Caco-2 (cell line): ENCODE measurements around the gene SEC61B. TPM values are rescaled to one million over a fixed set of nuclear protein-coding genes. Genes with fewer than 3 reads are reported as not detected.

Experiments used
- BruUV-seq: library from RNA; stranded (reverse); fragments of 400-500 nt; replicated peaks from 2 replicates; lab custom pipeline; 2021; lab: Mats Ljungman, UMichigan
- CTCF ChIA-PET: fragments of 300-600 bp; sonication (Branson Sonifier 250); formaldehyde crosslinking; loops from one replicate; lab custom pipeline; 2022; ENCODE audit warnings: antibody characterized with exemption; lab: Charles Lee
- POLR2A ChIA-PET: fragments of 300-600 bp; sonication (Branson Sonifier 250); formaldehyde crosslinking; loops from one replicate; lab custom pipeline; 2022; ENCODE audit warnings: antibody characterized with exemption; lab: Charles Lee
- DNase-seq, 2 experiments: peaks; one replicate each; pipeline versions ENCODE4 v3.0.0 to v3.0.0-alpha.2; 2020 to 2022
- H3K27me3 ChIP-seq: replicated peaks from 2 replicates; pipeline ENCODE4 v1.6.0; 2011; ENCODE audit warnings: low read length; ENCODE audit not compliant: control insufficient read depth, insufficient read depth
- H3K36me3 ChIP-seq: 2 replicates; pipeline ENCODE4 v1.5.1; 2011; ENCODE audit warnings: low read length; ENCODE audit not compliant: control insufficient read depth, insufficient read depth
- H3K4me1 ChIP-seq: fragments of 250-450 bp; sonication (Bioruptor Pico); 2 replicates; pipeline ENCODE4 v1.5.1; 2020; ENCODE audit warnings: mild to moderate bottlenecking
- H3K4me3 ChIP-seq: 2 replicates; pipeline ENCODE4 v1.5.1; 2011; ENCODE audit warnings: low read depth, mild to moderate bottlenecking, control low read depth, low read length
- H3K9me3 ChIP-seq: fragments of 250-450 bp; sonication (Bioruptor Pico); 2 replicates; pipeline ENCODE4 v1.5.1; 2020; ENCODE audit warnings: mild to moderate bottlenecking, moderate library complexity
- H3K27ac Mint-ChIP-seq: one replicate; pipeline ENCODE4 v1.8.0; 2022; ENCODE audit warnings: mixed read lengths; ENCODE audit not compliant: unreplicated experiment
- H3K27me3 Mint-ChIP-seq: one replicate; pipeline ENCODE4 v1.8.0; 2022; ENCODE audit warnings: mixed read lengths; ENCODE audit not compliant: insufficient read depth, unreplicated experiment
- H3K36me3 Mint-ChIP-seq: one replicate; pipeline ENCODE4 v1.8.0; 2022; ENCODE audit warnings: mild to moderate bottlenecking, mixed read lengths; ENCODE audit not compliant: insufficient read depth, unreplicated experiment
- H3K4me1 Mint-ChIP-seq: one replicate; pipeline ENCODE4 v1.8.0; 2022; ENCODE audit warnings: low read depth, mixed read lengths; ENCODE audit not compliant: unreplicated experiment
- H3K4me3 Mint-ChIP-seq: one replicate; pipeline ENCODE4 v1.8.0; 2022; ENCODE audit warnings: mild to moderate bottlenecking, moderate library complexity, mixed read lengths; ENCODE audit not compliant: unreplicated experiment
- H3K9me3 Mint-ChIP-seq: one replicate; pipeline ENCODE4 v1.8.0; 2022; ENCODE audit warnings: mixed read lengths; ENCODE audit not compliant: unreplicated experiment
- intact Hi-C: fragments of 100-400 bp; cut with micrococcal nuclease; formaldehyde crosslinking; loops from one replicate; pipeline ENCODE4 v1.10.0; 2022; ENCODE audit not compliant: unreplicated experiment
- total RNA-seq: library from RNA; stranded (reverse); gene quantifications from 2 replicates; pipeline ENCODE4 v1.2.3, GENCODE V29; 2022
- TF ChIP-seq, protein P1 (sequence below), 2 experiments: fragments of 200-600 bp in 1 of 2; IDR thresholded peaks; 1 replicate in 1 of 2; 2 replicates in 1 of 2; pipeline versions ENCODE4 v1.5.1 to v1.8.0; 2011 to 2022; ENCODE audit warnings: antibody characterized with exemption in 1 of 2, control low read depth in 1 of 2, inconsistent platforms in 1 of 2, low read depth in 1 of 2, low read length in 1 of 2, mild to moderate bottlenecking in 1 of 2, moderate library complexity in 1 of 2; ENCODE audit not compliant: insufficient read depth in 1 of 2, severe bottlenecking in 1 of 2, unreplicated experiment in 1 of 2

Gene SEC61B
- total RNA-seq, 1 experiment from 2014 or later: 170 TPM

DNA sequence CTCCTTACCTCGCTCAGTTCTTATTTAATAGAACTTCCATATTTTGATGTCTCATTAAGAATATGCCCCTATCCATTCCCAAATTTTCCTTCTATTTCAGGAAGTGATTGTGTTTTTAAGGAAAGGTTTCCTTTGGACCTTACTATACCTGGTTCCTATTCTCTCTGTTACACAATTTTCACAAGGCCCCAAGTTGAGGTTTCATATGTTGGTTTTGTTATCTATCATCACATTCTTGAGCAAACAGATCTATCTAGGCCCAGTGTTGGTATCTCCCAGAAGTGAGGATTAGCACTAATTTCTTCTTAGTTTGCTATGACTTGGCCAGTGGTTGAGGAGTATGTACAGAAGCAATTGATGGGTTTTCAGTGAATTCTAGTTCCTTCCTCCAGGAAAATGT is 41.9 kb upstream of the SEC61B start:
- ChIA-PET POLR2A (no interaction called here), CTCF (no interaction called here)
- no peaks in the 10 kb centered on the region for H3K36me3 Mint-ChIP-seq
- intact Hi-C loops: loop anchor here (5.0 to 10.0 kb wide), 5 partner anchors 42 to 1415 kb away; partner anchors contain the start of genes ALG2, NR4A3 and SEC61B
- H3K27ac Mint-ChIP-seq: no peak overlapping the region
- TF ChIP-seq, protein P1, sequence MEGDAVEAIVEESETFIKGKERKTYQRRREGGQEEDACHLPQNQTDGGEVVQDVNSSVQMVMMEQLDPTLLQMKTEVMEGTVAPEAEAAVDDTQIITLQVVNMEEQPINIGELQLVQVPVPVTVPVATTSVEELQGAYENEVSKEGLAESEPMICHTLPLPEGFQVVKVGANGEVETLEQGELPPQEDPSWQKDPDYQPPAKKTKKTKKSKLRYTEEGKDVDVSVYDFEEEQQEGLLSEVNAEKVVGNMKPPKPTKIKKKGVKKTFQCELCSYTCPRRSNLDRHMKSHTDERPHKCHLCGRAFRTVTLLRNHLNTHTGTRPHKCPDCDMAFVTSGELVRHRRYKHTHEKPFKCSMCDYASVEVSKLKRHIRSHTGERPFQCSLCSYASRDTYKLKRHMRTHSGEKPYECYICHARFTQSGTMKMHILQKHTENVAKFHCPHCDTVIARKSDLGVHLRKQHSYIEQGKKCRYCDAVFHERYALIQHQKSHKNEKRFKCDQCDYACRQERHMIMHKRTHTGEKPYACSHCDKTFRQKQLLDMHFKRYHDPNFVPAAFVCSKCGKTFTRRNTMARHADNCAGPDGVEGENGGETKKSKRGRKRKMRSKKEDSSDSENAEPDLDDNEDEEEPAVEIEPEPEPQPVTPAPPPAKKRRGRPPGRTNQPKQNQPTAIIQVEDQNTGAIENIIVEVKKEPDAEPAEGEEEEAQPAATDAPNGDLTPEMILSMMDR (IDR thresholded peaks at IDR 0.05; ENCODE audit: insufficient read depth in 1 of 2, low read depth in 1 of 2, low read length in 1 of 2, severe bottlenecking in 1 of 2, unreplicated experiment in 1 of 2): no peak
- H3K9me3 ChIP-seq: no peaks in the 10 kb centered on the region
- H3K4me1 ChIP-seq: peaks cover 11% of the 10 kb centered on the region
- H3K4me3 ChIP-seq: no peak overlapping the region
- peaks cover 19% of the 10 kb centered on the region for H3K4me1 Mint-ChIP-seq
- no peak overlapping the region for H3K4me3 Mint-ChIP-seq
- no TSS peak for BruUV-seq
- no peaks in the 10 kb centered on the region for H3K36me3 ChIP-seq
- H3K27me3 ChIP-seq: no peaks in the 10 kb centered on the region
- no peaks in the 10 kb centered on the region for H3K27me3 Mint-ChIP-seq
- no peak for DNase-seq
- H3K9me3 Mint-ChIP-seq: no peaks in the 10 kb centered on the region

DNA sequence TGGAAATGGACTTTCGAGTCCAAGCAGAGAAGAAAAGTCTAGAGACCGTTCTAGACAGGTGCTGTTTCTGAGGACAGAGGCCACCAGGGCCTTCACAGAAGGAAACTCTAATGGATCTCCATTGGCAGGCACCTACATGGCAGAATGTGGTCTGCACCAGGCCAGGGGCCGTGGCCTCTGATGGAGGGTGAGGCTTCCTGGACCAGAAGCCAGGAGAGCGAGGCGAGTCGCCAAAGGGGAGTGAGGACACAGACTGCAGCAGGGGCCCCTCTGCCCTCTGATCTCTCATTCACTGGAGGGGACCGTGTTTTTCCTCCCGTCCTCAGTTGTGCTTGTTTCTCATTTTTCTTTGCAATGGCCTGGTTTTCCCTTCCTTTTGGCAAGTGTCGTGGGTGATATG is 41.4 kb upstream of the SEC61B start:
- no peak overlapping the region for H3K4me3 ChIP-seq
- H3K27me3 ChIP-seq: no peaks in the 10 kb centered on the region
- Mint-ChIP-seq H3K9me3 (no peaks in the 10 kb centered on the region), H3K27me3 (no peaks in the 10 kb centered on the region), H3K4me1 (peaks cover 19% of the 10 kb centered on the region), H3K4me3 (no peak overlapping the region), H3K27ac (no peak overlapping the region), H3K36me3 (no peaks in the 10 kb centered on the region)
- no peaks in the 10 kb centered on the region for H3K9me3 ChIP-seq
- no peaks in the 10 kb centered on the region for H3K36me3 ChIP-seq
- no peak for DNase-seq
- no TSS peak for BruUV-seq
- TF ChIP-seq, protein P1 (IDR thresholded peaks at IDR 0.05; ENCODE audit: insufficient read depth in 1 of 2, low read depth in 1 of 2, low read length in 1 of 2, severe bottlenecking in 1 of 2, unreplicated experiment in 1 of 2): no peak
- intact Hi-C loops: loop anchor here (5.0 to 10.0 kb wide), 5 partner anchors 42 to 1414 kb away; partner anchors contain the start of genes ALG2, NR4A3 and SEC61B
- ChIA-PET CTCF (no interaction called here), POLR2A (no interaction called here)
- peaks cover 11% of the 10 kb centered on the region for H3K4me1 ChIP-seq

DNA sequence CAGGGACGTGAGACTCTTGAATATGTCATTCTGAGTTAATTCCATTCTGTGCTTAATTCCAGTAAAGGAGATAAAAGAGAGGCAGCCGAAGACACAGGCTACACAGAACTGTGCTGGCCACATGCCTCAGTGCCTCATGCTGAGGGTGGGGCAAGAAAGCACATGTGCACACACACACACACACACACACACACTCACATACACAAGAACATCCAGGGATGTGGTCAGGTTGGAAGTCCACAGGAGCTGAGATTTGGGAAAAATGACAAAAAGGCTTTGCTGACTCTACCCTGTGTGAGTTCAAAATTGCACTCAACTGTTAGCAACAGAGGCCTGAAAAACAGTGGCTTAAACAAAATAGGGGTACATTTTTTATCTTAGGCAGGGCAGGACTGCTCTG is 40.9 kb upstream of the SEC61B start:
- TF ChIP-seq, protein P1 (IDR thresholded peaks at IDR 0.05; ENCODE audit: insufficient read depth in 1 of 2, low read depth in 1 of 2, low read length in 1 of 2, severe bottlenecking in 1 of 2, unreplicated experiment in 1 of 2): no peak
- Mint-ChIP-seq H3K4me1 (peaks cover 17% of the 10 kb centered on the region), H3K27me3 (no peaks in the 10 kb centered on the region), H3K9me3 (no peaks in the 10 kb centered on the region), H3K36me3 (no peaks in the 10 kb centered on the region), H3K4me3 (no peak overlapping the region), H3K27ac (no peak overlapping the region)
- H3K27me3 ChIP-seq: no peaks in the 10 kb centered on the region
- no peaks in the 10 kb centered on the region for H3K36me3 ChIP-seq
- no peak for DNase-seq
- no TSS peak for BruUV-seq
- H3K9me3 ChIP-seq: no peaks in the 10 kb centered on the region
- ChIA-PET POLR2A (no interaction called here), CTCF (no interaction called here)
- peaks cover 11% of the 10 kb centered on the region for H3K4me1 ChIP-seq
- intact Hi-C loops: loop anchor here (5.0 to 10.0 kb wide), 5 partner anchors 41 to 1414 kb away; partner anchors contain the start of genes ALG2, NR4A3 and SEC61B
- H3K4me3 ChIP-seq: no peak overlapping the region
